ENCODE data around the gene BHLHE23.
A peak's percentile ranks its signal among the peaks of the same experiment; 100 is the strongest.

Gene BHLHE23

DNA sequence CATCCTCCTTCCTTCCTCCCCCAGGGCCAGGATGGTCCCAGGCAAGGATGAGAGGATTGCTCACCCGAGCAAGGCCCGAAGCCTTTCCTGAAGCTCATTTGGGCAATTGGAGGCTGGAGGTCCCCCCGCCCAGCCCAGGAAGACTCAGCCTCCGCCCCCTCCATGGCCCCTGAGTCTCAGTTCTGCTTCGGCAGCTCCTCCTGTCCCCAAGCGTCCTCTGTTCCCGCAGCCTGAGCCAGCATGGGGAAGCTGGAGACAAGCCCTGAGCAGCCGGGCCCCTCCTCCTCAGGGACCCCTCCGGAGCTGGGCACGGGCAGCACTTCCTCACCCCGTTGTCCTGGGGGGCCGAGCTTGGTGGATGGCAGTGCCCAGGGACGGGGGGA is 28.2 kb downstream of the BHLHE23 start:
- TF ChIP-seq, protein P1, sequence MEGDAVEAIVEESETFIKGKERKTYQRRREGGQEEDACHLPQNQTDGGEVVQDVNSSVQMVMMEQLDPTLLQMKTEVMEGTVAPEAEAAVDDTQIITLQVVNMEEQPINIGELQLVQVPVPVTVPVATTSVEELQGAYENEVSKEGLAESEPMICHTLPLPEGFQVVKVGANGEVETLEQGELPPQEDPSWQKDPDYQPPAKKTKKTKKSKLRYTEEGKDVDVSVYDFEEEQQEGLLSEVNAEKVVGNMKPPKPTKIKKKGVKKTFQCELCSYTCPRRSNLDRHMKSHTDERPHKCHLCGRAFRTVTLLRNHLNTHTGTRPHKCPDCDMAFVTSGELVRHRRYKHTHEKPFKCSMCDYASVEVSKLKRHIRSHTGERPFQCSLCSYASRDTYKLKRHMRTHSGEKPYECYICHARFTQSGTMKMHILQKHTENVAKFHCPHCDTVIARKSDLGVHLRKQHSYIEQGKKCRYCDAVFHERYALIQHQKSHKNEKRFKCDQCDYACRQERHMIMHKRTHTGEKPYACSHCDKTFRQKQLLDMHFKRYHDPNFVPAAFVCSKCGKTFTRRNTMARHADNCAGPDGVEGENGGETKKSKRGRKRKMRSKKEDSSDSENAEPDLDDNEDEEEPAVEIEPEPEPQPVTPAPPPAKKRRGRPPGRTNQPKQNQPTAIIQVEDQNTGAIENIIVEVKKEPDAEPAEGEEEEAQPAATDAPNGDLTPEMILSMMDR (IDR thresholded peaks at IDR 0.05; ENCODE audit: borderline replicate concordance, control extremely low read depth, extremely low read depth, insufficient read depth, missing control alignments), result no peak
- in situ Hi-C loops (cut with MboI; ENCODE audit: low sequenced_read_pairs, unreplicated experiment), result no loop called here
- peak; percentile 67 for DNase-seq (ENCODE audit: low spot score)

DNA sequence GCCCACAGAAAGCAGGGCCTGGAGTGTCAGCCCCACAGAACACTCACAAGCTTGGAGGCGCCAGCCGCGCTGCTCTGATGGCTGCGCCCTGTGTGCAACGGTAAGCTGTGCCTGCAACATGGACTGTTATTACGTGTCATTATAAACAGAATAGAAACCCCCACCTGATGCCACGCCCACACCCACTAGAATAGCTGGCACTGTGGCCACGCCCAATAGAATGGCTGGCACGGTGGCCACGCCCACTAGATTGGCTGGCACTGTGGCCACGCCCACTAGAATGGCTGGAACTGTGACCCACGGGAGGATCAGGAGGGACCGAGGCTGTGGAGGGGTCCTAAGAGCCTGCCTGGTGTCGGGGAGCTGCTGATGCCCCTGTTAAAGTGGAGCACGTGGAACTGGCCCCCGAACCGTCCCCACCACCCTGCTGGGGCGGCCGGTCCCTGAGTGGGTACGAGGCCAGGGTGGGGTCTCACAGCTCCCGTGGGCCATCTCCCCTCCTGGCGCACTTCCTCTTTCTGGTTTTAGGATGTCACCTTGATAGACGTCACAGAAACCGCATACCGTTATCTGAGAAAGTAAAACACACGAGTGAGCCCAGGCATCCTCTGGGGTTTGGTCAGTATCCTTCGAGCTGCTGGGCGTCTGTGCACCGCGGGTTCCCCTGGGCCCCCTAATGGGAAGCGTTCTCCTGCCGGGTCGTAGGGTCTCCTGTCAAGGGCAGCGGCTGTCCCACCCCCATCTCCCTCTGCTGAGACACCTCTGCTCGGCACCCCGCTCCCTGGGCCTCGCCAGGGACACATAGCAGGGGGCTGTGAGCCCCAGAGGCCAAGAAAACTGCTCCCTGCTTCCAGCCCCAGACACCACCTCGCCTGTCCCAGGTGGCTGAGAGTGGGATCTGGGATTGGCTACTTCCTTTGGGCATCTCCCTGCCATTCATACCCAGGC is 28.9 kb downstream of the BHLHE23 start:
- peak; percentile 87 for DNase-seq (ENCODE audit: low spot score)
- in situ Hi-C loops (cut with MboI; ENCODE audit: low sequenced_read_pairs, unreplicated experiment), result no loop called here
- TF ChIP-seq, protein P1 (IDR thresholded peaks at IDR 0.05; ENCODE audit: borderline replicate concordance, control extremely low read depth, extremely low read depth, insufficient read depth, missing control alignments), result no peak

DNA sequence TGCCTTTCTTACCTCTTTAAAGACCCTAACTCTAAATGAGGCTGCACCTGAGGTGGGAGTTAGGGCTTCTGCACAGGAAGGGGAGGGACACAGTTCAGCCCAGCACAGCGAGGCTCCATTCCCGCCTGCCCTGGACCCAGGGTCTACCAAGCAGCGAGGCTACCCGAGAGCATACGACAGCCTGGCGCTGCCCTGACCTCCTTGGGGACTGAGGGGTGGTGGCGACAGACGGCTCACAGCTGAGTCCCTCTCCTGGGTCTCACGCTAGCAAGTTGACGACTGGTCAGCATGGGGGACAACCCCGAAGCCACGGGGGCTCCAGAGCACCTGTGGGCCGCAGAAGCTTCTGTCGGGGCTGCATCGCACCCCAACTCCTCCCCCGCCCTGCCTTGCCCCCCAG is 29.9 kb downstream of the BHLHE23 start:
- in situ Hi-C loops (cut with MboI; ENCODE audit: low sequenced_read_pairs, unreplicated experiment), result no loop called here
- no peak for DNase-seq (ENCODE audit: low spot score)
- TF ChIP-seq, protein P1 (IDR thresholded peaks at IDR 0.05; ENCODE audit: borderline replicate concordance, control extremely low read depth, extremely low read depth, insufficient read depth, missing control alignments), result no peak

DNA sequence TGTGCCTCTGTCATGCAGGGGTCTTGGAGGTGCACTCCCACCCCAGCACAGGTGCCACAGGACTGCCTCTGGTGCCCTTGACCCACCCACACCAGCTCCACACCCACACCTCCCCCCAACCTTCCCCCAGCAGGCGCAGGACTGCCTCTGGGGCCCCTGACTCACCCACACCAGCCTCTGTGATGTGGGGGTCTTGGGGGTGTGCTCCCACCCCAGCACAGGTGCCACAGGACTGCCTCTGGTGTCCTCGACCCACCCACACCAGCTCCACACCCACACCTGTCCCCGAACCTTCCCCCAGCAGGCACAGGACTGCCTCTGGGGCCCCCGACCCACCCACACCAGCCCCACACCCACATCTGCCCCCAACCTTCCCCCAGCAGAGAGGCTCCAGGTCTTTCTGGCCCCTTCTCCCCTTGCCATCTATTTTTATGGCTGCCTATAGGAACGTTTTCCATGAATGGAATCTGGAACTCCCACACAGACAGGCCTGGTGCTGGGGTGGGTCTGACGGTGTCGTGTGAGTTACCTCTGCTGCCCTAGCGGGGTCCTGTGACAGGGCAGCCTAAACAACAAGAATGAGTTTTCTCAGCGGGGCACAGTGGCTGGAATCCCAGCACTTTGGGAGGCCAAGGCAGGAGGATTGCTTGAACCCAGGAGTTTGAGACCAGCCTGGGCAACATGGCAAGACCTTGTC is 30.8 kb downstream of the BHLHE23 start:
- TF ChIP-seq, protein P1 (IDR thresholded peaks at IDR 0.05; ENCODE audit: borderline replicate concordance, control extremely low read depth, extremely low read depth, insufficient read depth, missing control alignments), result no peak
- in situ Hi-C loops (cut with MboI; ENCODE audit: low sequenced_read_pairs, unreplicated experiment), result no loop called here
- DNase-seq (ENCODE audit: low spot score), result no peak

DNA sequence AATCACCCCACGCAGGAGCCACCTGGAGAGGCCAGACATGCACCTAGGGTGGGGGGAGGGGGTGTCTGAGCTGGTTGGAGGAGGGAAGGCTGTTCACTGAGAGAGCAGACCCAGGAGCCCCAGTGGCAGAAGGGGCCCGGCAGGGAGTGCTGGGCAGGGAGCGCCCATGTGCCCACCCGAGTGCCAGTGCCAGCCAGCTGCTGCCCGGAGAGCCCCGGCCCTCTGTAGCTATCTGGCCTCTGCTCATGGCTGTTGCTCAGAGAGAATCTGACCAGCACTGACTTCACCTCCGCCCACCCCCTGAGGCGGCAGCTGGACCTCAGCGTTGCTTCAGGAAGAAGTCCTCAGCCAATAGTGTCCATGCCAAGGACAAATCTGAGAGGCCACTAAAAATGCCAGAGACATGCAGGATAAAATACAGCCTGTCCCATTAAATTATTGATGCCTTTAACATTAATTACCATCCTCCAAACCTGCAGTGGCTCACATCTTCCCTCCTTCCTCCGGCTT is 31.5 kb downstream of the BHLHE23 start:
- in situ Hi-C loops (cut with MboI; ENCODE audit: low sequenced_read_pairs, unreplicated experiment), result no loop called here
- DNase-seq (ENCODE audit: low spot score), result no peak
- TF ChIP-seq, protein P1 (IDR thresholded peaks at IDR 0.05; ENCODE audit: borderline replicate concordance, control extremely low read depth, extremely low read depth, insufficient read depth, missing control alignments), result no peak

DNA sequence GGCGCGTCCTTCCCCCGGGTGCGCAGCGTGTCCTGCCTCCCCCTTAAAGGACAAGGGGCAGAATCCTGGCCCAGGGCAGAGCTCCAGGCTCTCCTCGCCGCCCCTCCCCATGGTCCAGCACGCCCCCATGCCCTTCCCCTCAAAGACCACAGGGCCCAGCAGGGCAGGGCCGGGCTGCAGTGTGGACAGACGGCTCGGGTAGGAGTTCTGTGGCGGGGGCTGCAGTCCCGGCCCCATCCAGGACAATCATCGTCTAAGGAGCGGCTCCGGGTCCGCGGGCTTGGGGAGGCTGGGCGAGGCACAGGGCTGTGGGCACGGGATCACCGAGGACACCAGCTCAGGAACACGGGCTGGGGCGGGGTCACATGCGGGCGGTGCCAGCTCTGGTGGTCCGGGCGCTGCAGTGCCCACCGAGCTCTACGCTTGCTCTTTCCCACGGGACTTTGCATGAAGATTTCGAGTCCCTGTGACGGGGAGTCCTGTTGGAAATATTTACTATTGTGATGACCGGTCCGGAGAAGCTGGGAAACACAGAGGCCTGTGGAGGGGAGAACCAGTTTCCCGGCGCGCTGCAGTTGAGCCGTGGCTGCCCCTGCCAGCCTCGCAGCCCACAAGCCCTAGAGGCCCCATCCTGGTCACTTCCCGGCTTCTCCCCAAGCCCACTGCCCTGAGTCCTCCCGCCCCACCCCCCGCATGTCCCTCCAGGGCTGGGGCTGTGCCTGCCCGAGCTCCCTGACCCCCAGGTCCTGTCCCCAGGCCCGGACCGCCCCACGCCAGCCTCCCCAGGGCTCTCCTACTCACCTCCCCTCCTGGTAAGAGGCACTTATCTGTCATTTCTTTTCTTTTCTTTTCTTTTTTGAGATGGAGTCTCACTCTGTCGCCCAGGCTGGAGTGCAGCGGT is 33.7 kb downstream of the BHLHE23 start:
- TF ChIP-seq, protein P1 (IDR thresholded peaks at IDR 0.05; ENCODE audit: borderline replicate concordance, control extremely low read depth, extremely low read depth, insufficient read depth, missing control alignments), result no peak
- no peak for DNase-seq (ENCODE audit: low spot score)

More for the DNA sequence above, 33.7 kb downstream of the BHLHE23 start:
- in situ Hi-C loops (cut with MboI; ENCODE audit: low sequenced_read_pairs, unreplicated experiment), result no loop called here
